Esophagus muscularis mucosa (tissue), 4 donors: Measurements from ENCODE around the gene B9D2.

Experiments
- CTCF ChIP-seq, 3 experiments: fragments of 200-600 bp in 2 of 3; fragments of 450-650 bp in 1 of 3; sonication (generic) in 2 of 3; IDR thresholded peaks; one replicate each; pipeline ENCODE4 v1.5.1; 2017 to 2019; ENCODE audit warnings: antibody characterized with exemption in 3 of 3, mild to moderate bottlenecking in 2 of 3, moderate library complexity in 1 of 3
- EP300 ChIP-seq: sonication (generic); formaldehyde crosslinking; IDR thresholded peaks from one replicate; pipeline ENCODE4 v1.6.1; 2017; ENCODE audit warnings: antibody characterized with exemption
- POLR2A ChIP-seq: fragments of 450-650 bp; IDR thresholded peaks from one replicate; pipeline ENCODE4 v1.6.1; 2017; ENCODE audit warnings: antibody characterized with exemption, moderate library complexity, mild to moderate bottlenecking, low read depth

GRCh38 chr19:41311613-41312012, 52.3 kb downstream of the B9D2 start:
- TF ChIP-seq CTCF (IDR thresholded peaks at IDR 0.05) (no peak), POLR2A (no peak), EP300 (no peak)
